ENCODE results near the gene SORL1-AS1.

- no peak for TF ChIP-seq CTCF (IDR thresholded peaks at IDR 0.05)
- no peak for TF ChIP-seq ZFX (IDR thresholded peaks at IDR 0.05; ENCODE audit: borderline replicate concordance)
These were observed 47.5 kb upstream of the SORL1-AS1 start for GRCh38 chr11:121500275-121500674.
